Uterus (tissue), 4 donors: ENCODE data around the gene KRR1. TPM values are rescaled to one million over a fixed set of nuclear protein-coding genes. Genes with fewer than 3 reads are reported as not detected.

Source experiments
- DNase-seq, 2 donors: peaks; one replicate each; pipeline ENCODE4 v3.0.0-alpha.2; 2019 to 2020
- H3K27ac ChIP-seq, 2 donors: fragments of 200-600 bp; sonication (generic); 1 replicate in 1 of 2; 2 replicates in 1 of 2; pipeline ENCODE4 v1.5.1; 2016 to 2018
- H3K27me3 ChIP-seq, 2 donors: fragments of 200-600 bp; sonication (generic); one replicate each; pipeline ENCODE4 v1.5.1; 2018 to 2019; ENCODE audit warnings: control low read depth in 1 of 2
- H3K36me3 ChIP-seq, 2 donors: fragments of 200-600 bp; sonication (generic); one replicate each; pipeline ENCODE4 v1.5.1; 2019; ENCODE audit warnings: control low read depth in 1 of 2
- H3K4me1 ChIP-seq, 2 donors: fragments of 200-600 bp; sonication (generic); one replicate each; pipeline ENCODE4 v1.5.1; 2018 to 2019; ENCODE audit warnings: control low read depth in 1 of 2
- H3K4me3 ChIP-seq, 2 donors: fragments of 200-600 bp; sonication (generic); 1 replicate in 1 of 2; 2 replicates in 1 of 2; pipeline ENCODE4 v1.5.1; 2018 to 2019; ENCODE audit warnings: mild to moderate bottlenecking in 1 of 2
- H3K9me3 ChIP-seq, 2 donors: fragments of 200-600 bp; sonication (generic); one replicate each; pipeline ENCODE4 v1.5.1; 2019; ENCODE audit warnings: control low read depth in 1 of 2
- CTCF ChIP-seq, 4 experiments: fragments of 200-600 bp in 2 of 4; fragments of 450-650 bp in 2 of 4; sonication (generic) in 2 of 4; IDR thresholded peaks; one replicate each; pipeline ENCODE4 v1.5.1; 2016 to 2019; ENCODE audit warnings: antibody characterized with exemption in 4 of 4, mild to moderate bottlenecking in 2 of 4, moderate library complexity in 1 of 4
- POLR2A ChIP-seq, 2 donors: fragments of 450-650 bp; IDR thresholded peaks; one replicate each; pipeline ENCODE4 v1.6.1; 2016; ENCODE audit warnings: antibody characterized with exemption in 2 of 2, mild to moderate bottlenecking in 1 of 2, moderate library complexity in 1 of 2
- intact Hi-C: fragments of 100-400 bp; cut with DNase I; formaldehyde crosslinking; loops from one replicate; pipeline ENCODE4 v1.15.1; 2023; ENCODE audit warnings: low total_unique reads
- total RNA-seq, 4 donors: library from RNA; depleted of rRNA in 3 of 4; stranded (reverse); fragments of >200 nt in 3 of 4; gene quantifications; one replicate each; pipeline versions ENCODE4 v1.1.0 to v1.2.4, GENCODE V29; 2014 to 2023
- donor health status: DM: yes; HTN: yes; CAD: no.

The KRR1 gene
- 10 to 100 TPM; 18.8 to 86.6 (median 73.9) TPM for total RNA-seq

GRCh38 chr12:75511116-75512048, at the start of gene KRR1:
Gene KRR1, minus strand, starts transcription at chr12:75511609. Its CDS starts 12 bp downstream, at chr12:75511597.
- intact Hi-C loops: no loop called here

GRCh38 chr12:75560167-75560566, 48.8 kb upstream of the KRR1 start:
- TF ChIP-seq CTCF (IDR thresholded peaks at IDR 0.05) (peak; percentile 23 to 59 (median 41)), POLR2A (IDR thresholded peaks at IDR 0.05) (no peak)

More at GRCh38 chr12:75511116-75512048, at the start of gene KRR1:
- H3K4me3 ChIP-seq: peak within 1 kb of the TSS; percentile 67 to 85
- DNase-seq: peak; percentile 91 to 94
- peak within 1 kb of the TSS; percentile 77 to 82 for H3K27ac ChIP-seq
- no peaks in the 10 kb centered on the region for H3K9me3 ChIP-seq
- TF ChIP-seq POLR2A (IDR thresholded peaks at IDR 0.05) (peak; percentile 15 to 23), CTCF (IDR thresholded peaks at IDR 0.05) (peak in 2 of 4 experiments; percentile 9 to 25)
- H3K4me1 ChIP-seq: peaks cover 0 to 6% of the 10 kb centered on the region in 2 donors
- H3K36me3 ChIP-seq: no peaks in the 10 kb centered on the region
- no peaks in the 10 kb centered on the region for H3K27me3 ChIP-seq

GRCh38 chr12:75558287-75558686, 46.9 kb upstream of the KRR1 start:
- Histone ChIP-seq H3K27me3 (no peaks in the 10 kb centered on the region), H3K4me3 (no peak overlapping the region), H3K36me3 (no peaks in the 10 kb centered on the region), H3K27ac (no peak overlapping the region), H3K4me1 (no peaks in the 10 kb centered on the region), H3K9me3 (no peaks in the 10 kb centered on the region)
- TF ChIP-seq POLR2A (IDR thresholded peaks at IDR 0.05): no peak
- no peak for TF ChIP-seq CTCF (IDR thresholded peaks at IDR 0.05)
- intact Hi-C loops: no loop called here
- DNase-seq: no peak

More at GRCh38 chr12:75560167-75560566, 48.8 kb upstream of the KRR1 start:
- DNase-seq: no peak
- Histone ChIP-seq H3K4me3 (no peak overlapping the region), H3K4me1 (no peaks in the 10 kb centered on the region), H3K9me3 (no peaks in the 10 kb centered on the region), H3K27ac (no peak overlapping the region), H3K36me3 (no peaks in the 10 kb centered on the region), H3K27me3 (no peaks in the 10 kb centered on the region)
- intact Hi-C loops: no loop called here

GRCh38 chr12:75556311-75556899, 45.0 kb upstream of the KRR1 start:
- Histone ChIP-seq H3K4me1 (no peaks in the 10 kb centered on the region), H3K27ac (no peak overlapping the region), H3K27me3 (no peaks in the 10 kb centered on the region), H3K36me3 (no peaks in the 10 kb centered on the region), H3K4me3 (no peak overlapping the region), H3K9me3 (no peaks in the 10 kb centered on the region)
- no peak for TF ChIP-seq CTCF (IDR thresholded peaks at IDR 0.05)
- DNase-seq: no peak
- intact Hi-C loops: no loop called here

- no peaks in the 10 kb centered on the region for H3K9me3 ChIP-seq
- H3K27ac ChIP-seq: no peak overlapping the region
- DNase-seq: no peak
- peaks cover 0 to 10% of the 10 kb centered on the region in 2 donors for H3K4me1 ChIP-seq
- intact Hi-C loops: no loop called here
- no peak overlapping the region for H3K4me3 ChIP-seq
- H3K36me3 ChIP-seq: no peaks in the 10 kb centered on the region
- no peaks in the 10 kb centered on the region for H3K27me3 ChIP-seq
- TF ChIP-seq CTCF (IDR thresholded peaks at IDR 0.05): no peak
- no peak for TF ChIP-seq POLR2A (IDR thresholded peaks at IDR 0.05)
Observed at GRCh38 chr12:75554556-75554880, 43.1 kb upstream of the KRR1 start.
